Iris pigment epithelial cell (primary cell): ENCODE data around the gene SDR39U1.
"Not testable (repeated sequence)": the region's sequence is repeated elsewhere in the genome, so short reads cannot be mapped to it uniquely, and the experiment has no call there.

Experiments
- DNase-seq: peaks from one replicate; pipeline ENCODE4 v3.0.0-alpha.2; 2011; ENCODE audit warnings: low read depth

The SDR39U1 gene, protein sequence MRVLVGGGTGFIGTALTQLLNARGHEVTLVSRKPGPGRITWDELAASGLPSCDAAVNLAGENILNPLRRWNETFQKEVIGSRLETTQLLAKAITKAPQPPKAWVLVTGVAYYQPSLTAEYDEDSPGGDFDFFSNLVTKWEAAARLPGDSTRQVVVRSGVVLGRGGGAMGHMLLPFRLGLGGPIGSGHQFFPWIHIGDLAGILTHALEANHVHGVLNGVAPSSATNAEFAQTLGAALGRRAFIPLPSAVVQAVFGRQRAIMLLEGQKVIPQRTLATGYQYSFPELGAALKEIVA

DNA sequence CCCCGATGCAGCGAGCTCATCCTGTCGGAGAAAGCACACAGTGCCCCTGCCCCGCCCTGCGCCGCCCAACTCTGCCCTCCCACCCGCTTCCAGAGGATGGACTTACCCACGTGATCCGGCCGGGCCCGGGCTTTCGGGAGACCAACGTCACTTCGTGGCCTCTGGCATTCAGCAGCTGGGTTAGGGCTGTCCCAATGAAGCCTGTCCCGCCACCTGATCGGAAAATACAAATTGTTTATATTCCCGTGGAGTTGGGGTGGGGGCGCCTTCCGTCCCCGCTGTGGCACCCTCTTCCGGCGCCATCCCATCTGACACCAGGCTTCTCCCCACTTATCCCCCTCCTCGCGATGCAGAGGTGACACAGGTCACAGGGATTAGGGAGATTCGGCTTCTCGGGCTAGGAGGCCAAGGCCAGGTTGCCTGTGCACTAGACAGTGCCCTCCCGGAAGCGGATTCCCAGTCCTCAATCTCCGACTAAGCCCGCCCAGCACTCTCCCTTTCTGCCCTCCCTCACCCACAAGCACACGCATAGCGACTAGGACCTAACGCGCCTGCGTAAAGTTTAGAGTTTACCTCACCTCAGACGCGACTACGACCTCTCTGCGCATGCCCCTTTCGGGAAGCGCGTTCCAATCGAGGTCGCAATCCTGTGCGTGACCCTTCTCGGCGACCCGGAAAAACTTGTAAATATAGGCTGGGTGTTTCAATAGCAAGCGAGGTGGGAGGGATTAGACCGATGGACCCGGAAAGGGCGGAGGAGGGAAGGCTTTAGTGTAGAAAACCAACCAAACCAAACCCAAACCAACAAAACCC, at the start of gene SDR39U1:
Gene SDR39U1 (minus strand): TSS at position 537 of the 813 bp plus-strand sequence. CDS start 7 bp downstream, at position 530.
- peak; percentile 99 for DNase-seq

DNA sequence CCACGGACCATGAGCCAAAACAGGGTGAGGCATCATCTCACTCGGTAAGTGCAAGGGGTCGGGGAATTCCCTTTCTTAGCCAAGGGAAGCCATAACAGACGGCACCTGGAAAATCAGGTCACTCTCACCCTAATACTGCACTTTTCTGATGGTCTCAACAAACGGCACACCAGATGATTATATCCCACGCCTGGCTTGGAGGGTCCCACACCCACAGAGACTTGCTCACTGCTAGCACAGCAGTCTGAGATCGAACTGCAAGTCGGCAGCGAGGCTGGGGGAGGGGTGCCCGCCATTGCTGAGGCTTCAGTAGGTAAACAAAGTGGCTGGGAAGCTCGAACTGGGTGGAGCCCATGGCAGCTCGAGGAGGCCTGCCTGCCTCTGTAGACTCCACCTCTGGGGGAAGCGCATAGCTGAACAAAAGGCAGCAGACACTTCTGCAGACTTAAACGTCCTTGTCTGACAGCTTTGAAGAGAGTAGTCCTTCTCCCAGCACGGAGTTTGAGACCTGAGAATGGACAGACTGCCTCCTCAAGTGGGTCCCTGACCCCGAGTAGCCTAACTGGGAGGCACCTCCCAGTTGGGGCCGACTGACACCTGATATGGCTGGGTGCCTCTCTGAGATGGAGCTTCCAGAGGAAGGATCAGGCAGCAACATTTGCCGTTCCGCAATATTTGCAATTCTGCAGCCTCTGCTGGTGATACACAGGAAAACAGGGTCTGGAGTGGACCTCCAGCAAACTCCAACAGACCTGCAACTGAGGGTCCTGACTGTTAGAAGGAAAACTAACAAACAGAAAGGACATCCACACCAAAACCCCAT, 49.2 kb upstream of the SDR39U1 start:
- not testable (repeated sequence) for DNase-seq

DNA sequence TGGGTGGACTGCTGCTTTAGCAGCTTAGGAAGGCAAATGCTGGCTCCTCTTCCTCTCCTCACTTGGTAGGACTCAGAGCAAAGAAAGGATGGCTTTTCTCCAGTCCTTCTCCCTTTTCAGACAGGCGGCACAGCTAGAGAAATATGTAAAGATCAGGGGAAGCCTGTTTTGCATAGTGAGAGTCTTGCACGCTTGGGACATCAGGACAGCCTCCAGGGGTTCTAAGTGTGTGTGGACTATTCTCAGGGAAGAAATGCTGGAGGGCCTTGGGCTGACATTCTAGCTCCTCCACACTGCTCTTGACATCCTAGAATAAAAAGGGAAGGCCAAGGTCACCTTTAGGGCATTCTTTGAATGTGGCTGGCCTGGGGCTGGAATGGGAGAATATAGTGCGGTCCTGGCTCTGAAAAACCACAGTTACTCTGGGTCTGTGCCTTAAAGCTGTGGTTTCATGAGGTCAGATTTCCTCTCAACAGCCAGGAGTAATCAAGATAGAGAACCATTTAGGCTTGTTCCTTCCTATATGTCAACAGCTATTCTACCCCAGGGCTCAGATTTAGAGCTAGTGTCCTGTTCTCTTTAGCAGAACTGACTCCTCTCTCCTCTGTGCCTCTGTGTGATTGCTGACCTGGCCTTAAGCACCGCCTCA, 41.2 kb upstream of the SDR39U1 start:
- no peak for DNase-seq

DNA sequence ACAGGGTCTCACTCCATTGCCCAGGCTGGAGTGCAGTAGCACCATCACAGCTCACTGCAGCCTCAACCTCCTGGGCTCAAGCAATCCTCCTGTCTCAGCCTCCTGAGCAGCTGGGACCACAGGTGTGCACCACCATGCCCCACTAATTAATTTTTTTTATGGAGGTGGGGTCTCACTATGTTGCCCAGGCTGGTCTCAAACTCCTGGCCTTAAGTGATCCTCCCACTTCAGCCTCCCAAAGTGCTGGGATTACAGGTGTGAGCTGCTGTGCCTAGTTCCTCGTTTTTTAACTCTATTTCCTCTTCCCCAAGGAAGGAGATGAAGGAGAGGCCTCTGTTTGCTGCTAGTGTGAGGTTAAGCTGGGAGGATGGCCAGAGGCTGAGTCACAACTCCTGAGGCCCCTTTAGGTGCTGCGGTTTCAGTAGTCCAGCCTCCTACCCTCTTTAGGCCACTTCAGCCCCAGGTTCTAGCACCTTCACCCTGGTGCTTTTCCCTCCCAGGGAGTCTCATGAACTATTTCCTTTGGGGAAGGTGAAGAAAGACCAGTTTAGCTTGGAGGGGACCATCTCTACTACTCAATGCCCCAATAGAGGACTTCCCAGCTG, 40.2 kb upstream of the SDR39U1 start:
- DNase-seq, result peak; percentile 25

DNA sequence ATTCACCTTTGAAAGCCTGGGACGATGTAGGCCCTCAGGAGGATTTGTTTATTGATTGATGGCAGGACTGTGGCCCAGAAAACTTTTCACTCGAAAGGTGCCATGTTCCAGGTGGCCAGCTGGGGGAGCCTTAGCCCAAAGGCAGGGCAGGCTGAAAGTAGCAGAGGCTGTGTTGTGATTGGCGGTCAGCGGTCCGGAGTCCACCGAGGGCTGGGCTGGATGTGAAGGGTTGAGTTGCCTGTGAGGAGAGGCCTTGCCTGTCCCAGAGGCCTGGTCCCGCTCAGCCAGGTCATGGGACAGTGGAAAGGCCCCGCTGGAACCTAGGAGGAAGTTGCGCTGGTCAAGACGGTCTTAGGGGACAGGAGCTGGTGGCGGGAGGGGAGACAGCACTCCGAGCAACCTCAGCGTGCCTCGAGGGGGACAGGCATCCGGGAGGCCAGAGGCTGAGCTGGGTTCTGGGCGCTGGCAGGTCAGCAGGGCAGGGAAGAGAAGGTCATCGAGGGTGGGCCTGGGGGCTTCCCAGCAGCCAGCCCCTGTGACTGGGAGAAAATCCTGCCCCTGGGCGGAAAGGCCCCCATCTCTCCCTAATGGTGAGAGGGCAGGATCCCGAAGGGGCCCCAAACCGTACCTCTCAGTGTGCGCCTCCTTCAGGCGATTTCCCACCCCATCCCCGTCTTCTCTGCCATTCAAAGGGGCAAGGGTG, 39.2 kb upstream of the SDR39U1 start:
- DNase-seq, result peak; percentile 28

DNA sequence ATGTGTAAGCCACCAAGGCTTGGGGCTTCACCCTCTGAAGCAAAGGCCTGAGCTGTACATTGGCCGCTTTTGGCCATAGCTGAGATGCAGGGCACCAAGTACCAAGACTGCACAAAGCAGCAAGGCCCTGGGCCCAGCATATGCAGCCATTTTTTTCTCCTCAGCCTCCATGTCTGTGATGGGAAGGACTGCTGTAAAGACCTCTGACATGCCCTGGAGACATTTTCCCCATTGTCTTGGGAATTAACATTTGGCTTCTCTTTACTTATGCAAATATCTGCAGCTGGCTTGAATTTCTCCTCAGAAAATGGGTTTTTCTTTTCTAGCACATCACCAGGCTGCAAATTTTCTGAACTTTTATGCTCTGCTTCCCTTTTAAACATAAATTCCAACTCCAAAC, 37.4 kb upstream of the SDR39U1 start:
- not testable (repeated sequence) for DNase-seq

DNA sequence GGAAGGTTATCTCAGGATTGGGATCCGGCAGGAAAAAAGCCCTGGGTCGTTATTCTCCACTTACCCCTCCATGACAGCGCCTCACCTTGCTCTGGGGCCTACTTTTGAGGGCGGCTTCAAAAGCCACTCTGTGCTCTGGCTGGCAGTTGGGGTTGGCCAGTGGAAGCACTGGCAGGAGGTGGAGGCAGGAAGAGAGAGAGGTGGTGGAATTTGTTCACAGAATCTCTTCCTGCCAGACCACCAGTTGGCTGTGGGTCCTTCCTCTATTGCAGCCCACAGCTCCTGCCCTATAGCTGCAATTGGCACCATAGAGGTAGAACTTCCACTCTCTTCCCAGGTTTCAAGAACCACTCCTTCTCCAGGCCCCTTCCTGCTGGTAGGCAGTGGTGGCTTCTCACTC, 32.7 kb upstream of the SDR39U1 start:
- no peak for DNase-seq

DNA sequence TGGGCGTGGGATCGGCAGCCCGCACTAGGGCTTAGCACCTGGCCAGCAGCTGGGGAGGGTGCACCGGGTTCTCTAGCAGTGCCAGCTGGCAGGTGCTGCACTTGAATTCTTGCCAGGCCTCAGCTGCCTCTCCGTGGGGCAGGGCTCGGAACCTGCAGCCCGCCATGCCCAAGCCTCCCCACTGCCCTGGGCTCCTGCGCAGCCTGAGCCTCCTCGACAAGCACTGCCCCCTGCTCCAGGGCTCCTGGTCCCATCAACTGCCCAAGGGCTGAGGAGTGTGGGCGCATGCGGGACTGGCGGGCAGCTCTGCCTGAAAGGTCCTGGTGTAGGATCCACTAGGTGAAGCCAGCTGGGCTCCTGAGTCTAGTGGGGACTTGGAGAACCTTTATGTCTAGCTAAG, 30.6 kb upstream of the SDR39U1 start:
- no peak for DNase-seq

DNA sequence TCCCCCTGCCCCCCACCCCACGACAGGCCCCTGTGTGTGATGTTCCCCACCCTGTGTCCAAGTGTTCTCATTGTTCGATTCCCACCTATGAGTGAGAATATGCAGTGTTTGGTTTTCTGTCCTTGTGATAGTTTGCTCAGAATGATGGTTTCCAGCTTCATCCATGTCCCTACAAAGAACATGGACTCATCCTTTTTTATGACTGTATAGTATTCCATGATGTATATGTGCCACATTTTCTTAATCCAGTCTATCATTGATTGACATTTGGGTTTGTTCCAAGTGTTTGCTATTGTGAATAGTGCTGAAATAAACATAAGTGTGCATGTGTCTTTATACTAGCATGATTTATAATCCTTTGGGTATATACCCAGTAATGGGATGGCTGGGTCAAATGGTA, 27.9 kb upstream of the SDR39U1 start:
- not testable (repeated sequence) for DNase-seq

DNA sequence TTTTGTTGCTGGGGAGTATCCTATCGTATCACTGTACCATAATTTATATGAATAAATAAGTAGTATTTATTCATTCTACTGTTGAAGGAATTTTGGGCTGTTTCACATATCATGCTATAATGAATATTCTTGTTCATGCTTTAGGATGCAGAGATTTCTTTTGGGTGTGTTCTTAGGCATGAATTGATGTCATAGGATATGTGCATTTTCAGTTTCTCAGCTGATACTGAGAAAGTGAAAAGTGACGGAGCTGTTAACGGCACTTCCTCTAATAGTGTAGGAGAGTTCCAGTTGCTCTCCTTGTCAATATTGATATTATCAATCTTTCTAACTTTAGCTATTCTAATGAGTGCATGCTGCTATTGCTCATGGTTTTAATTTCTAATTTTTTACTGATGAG, 23.2 kb upstream of the SDR39U1 start:
- DNase-seq, result no peak

DNA sequence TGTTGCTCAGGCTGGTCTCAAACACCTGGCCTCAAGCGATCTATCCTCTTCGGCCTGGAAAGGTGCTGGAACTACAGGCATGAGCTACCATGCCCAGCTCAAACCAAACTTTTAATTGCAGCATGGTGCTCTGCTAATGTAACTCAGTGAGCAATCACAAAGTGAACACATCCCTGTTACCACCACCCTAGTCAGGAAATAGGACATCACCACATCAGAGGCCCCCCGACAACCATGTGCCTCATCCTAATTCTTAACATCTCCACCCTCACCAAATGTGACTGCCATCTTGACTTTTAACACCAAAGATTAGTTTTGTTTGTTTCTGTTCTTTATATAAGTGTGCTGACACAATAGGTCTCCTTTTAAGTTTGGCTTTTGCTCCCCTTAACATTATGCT, 22.8 kb upstream of the SDR39U1 start:
- no peak for DNase-seq

DNA sequence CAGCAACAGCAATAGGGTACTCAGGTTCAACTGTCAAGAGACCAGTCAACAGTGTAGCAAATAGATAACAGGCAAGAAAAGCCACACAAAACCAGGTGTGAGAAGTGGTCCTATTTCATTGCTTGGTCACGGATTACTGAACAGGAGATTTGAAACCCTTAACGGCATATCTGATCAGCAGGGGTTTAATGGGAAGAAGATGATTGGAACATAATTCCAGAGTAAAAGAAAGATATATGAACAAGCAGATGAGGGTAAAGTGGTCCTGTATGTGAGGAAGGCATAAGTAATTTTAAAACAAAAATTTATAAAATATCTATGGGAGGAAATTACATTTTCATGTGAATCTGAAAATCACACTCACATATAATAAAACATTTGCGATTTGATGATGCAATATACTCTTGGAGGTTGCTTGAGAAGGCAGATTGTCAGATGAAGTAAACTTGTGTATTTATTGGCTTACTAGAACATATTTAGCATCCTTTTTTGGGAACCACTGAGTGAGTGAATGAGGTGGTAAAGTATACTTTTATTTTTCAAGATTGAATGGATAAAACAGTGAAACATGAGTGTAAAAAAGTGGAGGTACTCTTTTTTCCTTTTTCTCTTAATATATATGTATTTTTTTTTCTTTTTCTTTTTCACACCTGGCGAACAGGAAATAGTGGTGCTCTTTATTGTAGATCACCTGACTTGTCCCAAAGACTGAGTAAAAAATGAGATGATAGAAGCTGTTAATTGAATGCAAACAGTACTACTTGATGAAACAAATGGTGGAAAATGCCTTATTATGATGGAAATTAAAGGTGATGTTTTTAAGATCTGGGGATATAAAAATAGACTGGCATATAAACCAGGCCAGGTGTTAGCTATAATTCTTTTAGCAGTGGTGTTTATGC, 21.6 kb upstream of the SDR39U1 start:
- no peak for DNase-seq

DNA sequence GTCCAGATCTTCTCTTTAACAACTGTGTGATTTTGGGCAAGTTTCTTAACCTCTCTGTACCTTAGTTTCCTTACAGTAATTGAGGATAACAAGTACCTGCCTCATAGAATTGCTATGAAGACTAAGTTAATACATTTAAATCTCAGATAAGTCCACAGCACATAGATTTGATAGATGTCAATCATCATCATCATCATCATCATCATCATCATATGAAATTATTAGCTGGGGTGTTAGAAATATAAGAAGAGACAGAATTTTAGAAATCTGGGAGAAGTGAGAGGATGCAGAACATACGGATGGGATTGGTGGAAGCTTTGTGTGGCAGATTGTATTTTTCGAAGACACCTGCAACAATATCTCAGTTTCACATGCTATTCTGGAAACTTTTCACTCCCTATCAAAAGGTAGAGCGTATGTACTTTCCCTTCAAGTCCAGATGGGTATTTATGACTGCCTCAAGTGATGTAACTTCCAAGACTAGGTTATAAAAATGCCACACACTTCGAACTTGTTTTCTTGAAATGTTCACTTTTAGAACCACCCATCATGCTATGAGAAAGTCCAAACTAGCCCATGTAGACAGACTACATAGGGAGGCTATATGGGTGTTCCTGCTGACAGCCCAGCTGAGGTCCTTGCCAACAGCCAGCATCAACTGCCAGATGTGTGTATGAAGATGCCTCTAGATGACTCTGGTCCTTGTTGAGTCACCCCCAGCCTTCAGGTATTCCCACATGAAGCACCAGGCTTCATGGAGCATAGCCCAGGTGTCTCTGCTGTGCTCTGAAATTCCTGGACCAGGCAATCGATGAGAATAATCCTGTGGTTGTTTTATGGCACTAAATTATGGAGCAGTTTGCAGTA, 20.7 kb upstream of the SDR39U1 start:
- DNase-seq, result no peak

DNA sequence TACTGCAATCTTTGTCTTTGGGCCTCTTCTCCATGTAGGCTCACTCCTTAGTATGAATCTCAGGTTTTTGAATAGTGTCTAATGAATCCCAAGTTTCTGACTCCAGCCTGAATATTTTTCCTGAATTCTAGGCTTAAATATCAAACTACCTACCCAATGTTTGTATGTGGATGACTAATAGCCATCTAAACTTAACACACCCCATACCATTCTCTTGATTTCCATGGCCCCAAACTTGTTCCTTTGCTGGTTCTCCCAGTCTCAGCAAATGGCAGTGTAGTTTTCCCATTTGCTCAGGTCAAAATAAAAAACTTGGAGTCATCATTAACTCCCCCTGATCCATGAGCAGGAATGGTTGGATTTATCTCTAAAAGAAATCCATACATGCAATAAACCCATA, 18.8 kb upstream of the SDR39U1 start:
- no peak for DNase-seq

DNA sequence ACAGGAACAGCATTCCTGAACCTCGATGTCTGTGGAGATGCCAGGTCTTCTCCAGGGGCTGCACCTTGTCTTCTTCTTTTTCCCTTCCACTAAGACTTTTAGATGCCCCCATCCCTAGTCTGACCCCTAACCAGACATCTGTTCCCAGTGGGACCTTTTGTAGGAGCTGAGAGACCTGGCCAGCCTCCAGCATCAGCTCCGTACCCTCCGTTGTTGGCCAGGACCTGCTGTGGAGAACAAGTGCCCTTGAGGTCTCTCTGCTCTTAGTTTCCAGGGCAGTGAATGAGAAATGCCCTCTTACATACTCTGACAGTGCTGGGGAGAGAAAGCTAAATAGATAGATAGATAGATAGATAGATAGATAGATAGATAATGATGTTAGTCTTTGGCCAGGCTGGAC, 16.8 kb upstream of the SDR39U1 start:
- DNase-seq, result no peak

DNA sequence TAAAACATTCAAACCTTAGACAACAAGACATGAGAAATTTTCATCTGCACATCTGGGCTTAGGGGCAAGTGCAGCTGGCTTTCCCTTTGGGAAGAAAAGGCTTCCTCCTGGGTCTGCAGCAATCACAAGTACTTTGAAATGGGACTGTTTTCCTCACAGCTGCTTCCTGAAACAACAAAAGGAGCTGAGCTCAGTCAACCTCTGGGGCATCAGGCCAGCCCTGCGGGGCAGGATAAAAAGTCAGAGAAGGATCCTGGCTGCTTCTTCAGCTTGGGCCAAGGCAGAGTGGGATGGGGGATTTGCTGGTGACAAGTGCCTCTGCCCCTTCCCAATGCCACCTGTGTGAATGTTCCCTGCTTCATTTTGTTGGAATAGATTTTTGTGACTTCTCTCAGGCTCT, 16.2 kb upstream of the SDR39U1 start:
- no peak for DNase-seq

DNA sequence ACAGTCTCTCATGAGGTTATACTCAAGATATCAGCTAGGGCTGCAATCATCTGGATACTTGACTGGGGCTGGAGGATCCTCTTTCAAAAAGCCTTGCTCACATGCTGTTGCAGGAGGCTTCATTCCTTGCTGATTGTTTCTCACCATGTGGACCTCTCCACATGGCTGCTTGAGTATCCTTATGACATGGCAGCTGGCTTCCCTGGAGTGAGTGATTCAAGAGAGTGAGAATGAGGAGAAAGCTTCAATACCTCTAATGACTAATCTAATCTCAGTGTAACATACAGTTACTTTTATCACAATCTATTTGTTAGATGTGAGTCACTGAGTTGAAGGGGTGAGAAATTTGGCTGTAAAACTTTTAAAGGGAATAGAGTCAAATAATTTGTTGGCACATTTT, 14.4 kb upstream of the SDR39U1 start:
- peak; percentile 10 for DNase-seq

DNA sequence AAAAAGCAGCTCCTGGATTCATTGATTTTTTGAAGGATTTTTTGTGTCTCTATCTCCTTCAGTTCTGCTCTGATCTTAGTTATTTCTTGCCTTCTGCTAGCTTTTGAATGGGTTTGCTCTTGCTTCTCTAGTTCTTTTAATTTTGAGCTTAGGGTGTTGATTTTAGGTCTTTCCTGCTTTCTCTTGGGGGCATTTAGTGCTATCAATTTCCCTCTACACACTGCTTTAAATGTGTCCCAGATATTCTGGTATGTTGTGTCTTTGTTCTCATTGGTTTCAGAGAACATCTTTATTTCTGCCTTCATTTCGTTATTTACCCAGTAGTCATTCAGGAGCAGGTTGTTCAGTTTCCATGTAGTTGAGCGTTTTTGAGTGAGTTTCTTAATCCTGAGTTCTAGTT, 8.3 kb upstream of the SDR39U1 start:
- DNase-seq, result not testable (repeated sequence)

DNA sequence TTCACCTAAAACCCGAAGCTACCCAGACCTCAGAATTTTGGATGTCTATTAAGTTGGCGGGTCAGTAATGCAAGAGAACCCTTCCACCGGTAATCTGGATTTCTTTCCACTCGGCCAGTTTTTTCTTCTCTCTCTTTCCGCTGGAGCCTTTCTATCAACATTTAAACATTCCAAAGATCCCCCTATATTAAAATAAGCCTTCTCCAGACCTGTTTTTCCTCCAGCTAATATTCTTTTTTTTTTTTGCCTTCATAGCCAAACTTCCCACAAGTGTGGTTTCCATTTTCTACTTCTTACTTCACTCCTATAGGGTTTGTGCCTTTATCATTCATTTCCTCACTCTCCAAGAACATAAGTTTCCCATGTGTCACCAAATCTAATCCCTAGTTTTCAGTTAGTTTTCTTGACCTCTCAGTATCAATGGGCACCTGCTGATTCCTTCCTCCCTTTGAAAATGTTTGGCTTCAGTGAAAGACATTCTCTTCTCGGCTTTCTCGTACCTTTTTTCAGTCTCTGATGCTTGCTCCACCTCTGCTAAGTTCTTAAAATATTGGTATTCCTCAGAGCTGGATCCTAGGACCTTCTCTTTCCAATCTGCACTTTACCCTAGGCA, 583 bp upstream of the SDR39U1 start:
- DNase-seq, result no peak
